SK-N-SH (cell line): ENCODE measurements around the gene GLRA3. TPM values are rescaled to one million over a fixed set of nuclear protein-coding genes. Genes with fewer than 3 reads are reported as not detected.

Experiments
- CTCF ChIA-PET: fragments of 300-600, 350-600 bp; formaldehyde crosslinking; extraction: SDS; loops from one replicate; lab custom pipeline; 2021; lab: Yijun Ruan, JAX
- POLR2A ChIA-PET: fragments of 350-600 bp; sonication (Branson Sonifier 250); formaldehyde crosslinking; extraction: SDS; loops from one replicate; lab custom pipeline; 2020; ENCODE audit warnings: antibody characterized with exemption, inconsistent platforms; lab: Yijun Ruan, JAX
- DNase-seq: peaks from one replicate; pipeline ENCODE4 v3.0.0; 2012
- H2AFZ ChIP-seq: fragments of 200-600 bp; sonication (generic); 2 replicates; pipeline ENCODE4 v1.8.1; 2016; ENCODE audit warnings: antibody characterized with exemption, mild to moderate bottlenecking, low read depth
- H3F3A ChIP-seq: fragments of 200-600 bp; sonication (generic); replicated peaks from 2 replicates; pipeline ENCODE3; 2016; ENCODE audit warnings: antibody characterized with exemption, mild to moderate bottlenecking; ENCODE audit not compliant: insufficient read depth
- H3K27ac ChIP-seq, 2 experiments: fragments of 200-500 bp in 1 of 2; fragments of 200-600 bp in 1 of 2; sonication (Bioruptor generic) in 1 of 2; sonication (generic), shearing (Covaris generic) in 1 of 2; 2 replicates each; pipeline versions ENCODE4 v1.5.1 to v1.6.1; 2014 to 2016; ENCODE audit warnings: low read depth in 2 of 2, inconsistent platforms in 1 of 2, low read length in 1 of 2, mild to moderate bottlenecking in 1 of 2, mixed read lengths in 1 of 2
- H3K27me3 ChIP-seq: fragments of 200-600 bp; sonication (generic), shearing (Covaris generic); 2 replicates; pipeline ENCODE4 v1.6.1; 2016; ENCODE audit warnings: mixed run types; ENCODE audit not compliant: insufficient read depth
- H3K36me3 ChIP-seq, 2 experiments: fragments of 200-500 bp in 1 of 2; fragments of 200-600 bp in 1 of 2; sonication (Bioruptor generic) in 1 of 2; sonication (generic) in 1 of 2; replicated peaks in 1 of 2; 2 replicates each; pipeline versions ENCODE3 to v1.5.1; 2014 to 2016; ENCODE audit warnings: low read length in 1 of 2, mild to moderate bottlenecking in 1 of 2; ENCODE audit not compliant: insufficient read depth in 2 of 2, control insufficient read depth in 1 of 2
- H3K4me1 ChIP-seq, 2 experiments: fragments of 200-500 bp in 1 of 2; fragments of 200-600 bp in 1 of 2; sonication (Bioruptor generic) in 1 of 2; sonication (generic), shearing (Covaris generic) in 1 of 2; 2 replicates each; pipeline versions ENCODE4 v1.5.1 to v1.6.1; 2014 to 2016; ENCODE audit warnings: low read depth in 1 of 2, low read length in 1 of 2, mixed run types in 1 of 2; ENCODE audit not compliant: insufficient read depth in 2 of 2, control insufficient read depth in 1 of 2
- H3K4me2 ChIP-seq: fragments of 200-600 bp; sonication (generic), shearing (Covaris generic); 2 replicates; pipeline ENCODE4 v1.6.1; 2017; ENCODE audit warnings: mixed run types
- H3K4me3 ChIP-seq, 2 experiments: fragments of 200-500 bp in 1 of 2; fragments of 200-600 bp in 1 of 2; sonication (Bioruptor generic) in 1 of 2; sonication (generic), shearing (Covaris generic) in 1 of 2; 2 replicates each; pipeline versions ENCODE4 v1.5.1 to v1.8.1; 2014 to 2016; ENCODE audit warnings: low read depth in 2 of 2, inconsistent platforms in 1 of 2, low read length in 1 of 2, mild to moderate bottlenecking in 1 of 2, mixed read lengths in 1 of 2, moderate library complexity in 1 of 2
- H3K79me2 ChIP-seq: fragments of 200-600 bp; sonication (generic); 2 replicates; pipeline ENCODE4 v1.8.1; 2017; ENCODE audit warnings: mild to moderate bottlenecking; ENCODE audit not compliant: insufficient read depth
- H3K9ac ChIP-seq: fragments of 200-600 bp; sonication (generic); 2 replicates; pipeline ENCODE4 v1.6.1; 2017; ENCODE audit warnings: mixed run types
- H3K9me2 ChIP-seq: fragments of 200-600 bp; sonication (generic); 2 replicates; pipeline ENCODE4 v1.6.1; 2017; ENCODE audit warnings: mixed run types
- H3K9me3 ChIP-seq: fragments of 200-600 bp; sonication (generic); 2 replicates; pipeline ENCODE4 v1.6.1; 2017; ENCODE audit warnings: mixed run types, mild to moderate bottlenecking, moderate library complexity
- H4K20me1 ChIP-seq: fragments of 200-600 bp; sonication (generic); 2 replicates; pipeline ENCODE4 v1.6.1; 2017; ENCODE audit warnings: mild to moderate bottlenecking, mixed run types; ENCODE audit not compliant: insufficient read depth
- CHD2 ChIP-seq: fragments of 150-350 bp; IDR thresholded peaks from 2 replicates; pipeline ENCODE4 v1.6.1; 2018; ENCODE audit warnings: low read length; ENCODE audit not compliant: partially characterized antibody
- EP300 ChIP-seq, 2 experiments: IDR thresholded peaks; 2 replicates each; pipeline versions ENCODE4 v1.4.0 to v1.6.1; 2012; ENCODE audit warnings: borderline replicate concordance in 1 of 2, low read depth in 1 of 2, low read length in 1 of 2
- FOSL2 ChIP-seq: IDR thresholded peaks from 2 replicates; pipeline ENCODE4 v1.4.0; 2012; ENCODE audit warnings: low read depth, mild to moderate bottlenecking, moderate library complexity, borderline replicate concordance
- FOXJ3 ChIP-seq: sonication (generic); formaldehyde crosslinking; IDR thresholded peaks from 2 replicates; pipeline ENCODE4 v1.5.1; 2020; ENCODE audit warnings: mild to moderate bottlenecking, missing genetic modification reagents
- GATA2 ChIP-seq: sonication (generic); formaldehyde crosslinking; IDR thresholded peaks from 2 replicates; pipeline ENCODE4 v1.5.0; 2020; ENCODE audit warnings: mild to moderate bottlenecking, missing genetic modification reagents
- MAX ChIP-seq: IDR thresholded peaks from 2 replicates; pipeline ENCODE4 v1.4.0; 2012; ENCODE audit warnings: low read depth
- MXI1 ChIP-seq: IDR thresholded peaks from 2 replicates; pipeline ENCODE4 v1.6.1; 2012; ENCODE audit warnings: mild to moderate bottlenecking, low read depth, low read length, improper control_type of control experiment
- NRF1 ChIP-seq: IDR thresholded peaks from 2 replicates; pipeline ENCODE4 v1.6.1; 2012; ENCODE audit warnings: low read depth, mild to moderate bottlenecking, low read length
- PBX3 ChIP-seq: IDR thresholded peaks from 2 replicates; pipeline ENCODE4; 2012
- RAD21 ChIP-seq: IDR thresholded peaks from 2 replicates; pipeline ENCODE4 v1.6.1; 2012; ENCODE audit warnings: mild to moderate bottlenecking, low read length
- RXRA ChIP-seq: IDR thresholded peaks from 2 replicates; pipeline ENCODE4 v1.4.0; 2012; ENCODE audit warnings: low read depth, mild to moderate bottlenecking, borderline replicate concordance
- SIN3A ChIP-seq: IDR thresholded peaks from 2 replicates; pipeline ENCODE4 v1.6.1; 2012; ENCODE audit warnings: low read depth, mild to moderate bottlenecking, low read length, moderate library complexity, borderline replicate concordance
- SMC3 ChIP-seq: IDR thresholded peaks from 2 replicates; pipeline ENCODE4 v1.6.1; 2012; ENCODE audit warnings: low read depth, low read length, improper control_type of control experiment
- TAF1 ChIP-seq: IDR thresholded peaks from 2 replicates; pipeline ENCODE4 v1.6.1; 2012; ENCODE audit warnings: low read depth, mild to moderate bottlenecking, low read length, moderate library complexity, borderline replicate concordance
- USF2 ChIP-seq: fragments of 150-350 bp; IDR thresholded peaks from 2 replicates; pipeline ENCODE4 v1.6.1; 2017; ENCODE audit warnings: antibody characterized with exemption, low read length, low read depth, borderline replicate concordance
- ZBTB33 ChIP-seq: IDR thresholded peaks from 2 replicates; pipeline ENCODE4 v1.4.0; 2012; ENCODE audit warnings: low read depth, borderline replicate concordance
- WGBS: methylation state at CpG from one replicate; pipeline ENCODE4 v1.1.6; 2017; ENCODE audit warnings: low lambda C conversion rate; 5-methylcytosine and 5-hydroxymethylcytosine counted together
- polyA plus RNA-seq, 3 experiments: library from polyadenylated mRNA; depleted of rRNA; stranded (reverse); fragments of >200 nt; gene quantifications; 2 replicates each; pipeline ENCODE4 v1.2.3, GENCODE V29; 2012

The GLRA3 gene
- polyA plus RNA-seq, 1 of the 3 experiments (the other 2 are of a cell fraction), result not detected

GRCh38 chr4:174869339-174869738 is 40.3 kb upstream of the GLRA3 start (continued):
- TF ChIP-seq FOSL2 (no peak), RXRA (no peak), MXI1 (no peak)

- H3K27me3 ChIP-seq, result no peaks in the 10 kb centered on the region
- H3K79me2 ChIP-seq, result no peaks in the 10 kb centered on the region
- H3K27ac ChIP-seq, result no peak overlapping the region
- H3K4me1 ChIP-seq, result no peaks in the 10 kb centered on the region
- H3F3A ChIP-seq, result no peaks in the 10 kb centered on the region
- no peak overlapping the region for H3K4me3 ChIP-seq
- H3K9ac ChIP-seq, result no peak overlapping the region
- H3K4me2 ChIP-seq, result no peak overlapping the region
- TF ChIP-seq EP300 (IDR thresholded peaks at IDR 0.05; ENCODE audit: borderline replicate concordance in 1 of 2, low read depth in 1 of 2, low read length in 1 of 2) (no peak), RAD21 (no peak), TAF1 (no peak), PBX3 (no peak), USF2 (no peak)
- no peaks in the 10 kb centered on the region for H4K20me1 ChIP-seq
- no peaks in the 10 kb centered on the region for H3K9me2 ChIP-seq
- no peak overlapping the region for H2AFZ ChIP-seq
- H3K36me3 ChIP-seq, result no peaks in the 10 kb centered on the region
- no peak for DNase-seq
- ChIA-PET CTCF (no interaction called here), POLR2A (no interaction called here)
- H3K9me3 ChIP-seq, result no peaks in the 10 kb centered on the region
- WGBS, result 8% methylated on average over 3 of the region's 3 CpGs
Measured at GRCh38 chr4:174867903-174868302, 38.9 kb upstream of the GLRA3 start.

- Histone ChIP-seq H3K79me2 (no peaks in the 10 kb centered on the region), H3K36me3 (no peaks in the 10 kb centered on the region), H3K27ac (no peak overlapping the region), H3K4me2 (no peak overlapping the region), H3K4me3 (no peak overlapping the region), H3K9ac (no peak overlapping the region), H3K27me3 (no peaks in the 10 kb centered on the region), H3F3A (no peaks in the 10 kb centered on the region), H4K20me1 (no peaks in the 10 kb centered on the region), H2AFZ (no peak overlapping the region), H3K9me2 (no peaks in the 10 kb centered on the region), H3K9me3 (no peaks in the 10 kb centered on the region), H3K4me1 (no peaks in the 10 kb centered on the region)
- WGBS, result 20% methylated on average over 1 of the region's 1 CpG
- ChIA-PET CTCF (interaction anchor here (1.0 kb wide), 1 partner anchor 9 kb away, joined by 5 read pairs; no protein-coding TSS in a partner anchor), POLR2A (no interaction called here)
- no peak for DNase-seq
- TF ChIP-seq ZBTB33 (no peak), RAD21 (no peak), RXRA (no peak), FOXJ3 (CRISPR knock-in tag) (no peak), PBX3 (no peak), SMC3 (no peak), EP300 (IDR thresholded peaks at IDR 0.05; ENCODE audit: borderline replicate concordance in 1 of 2, low read depth in 1 of 2, low read length in 1 of 2) (no peak), GATA2 (no peak), MAX (no peak), CHD2 (no peak), SIN3A (no peak), NRF1 (no peak)
Measured at GRCh38 chr4:174865418-174865985, 36.5 kb upstream of the GLRA3 start.
